Tibial artery (tissue), 4 donors: ENCODE results near the gene ADAT2.
"Not testable (repeated sequence)": the region's sequence is repeated elsewhere in the genome, so short reads cannot be mapped to it uniquely, and the experiment has no call there.

Experiments
- DNase-seq, 2 donors: peaks; one replicate each; pipeline ENCODE4 v3.0.0-alpha.2; 2019
- H3K27ac ChIP-seq, 2 donors: fragments of 200-600 bp; sonication (generic) in 1 of 2; 1 replicate in 1 of 2; 2 replicates in 1 of 2; pipeline ENCODE4 v1.5.1; 2018 to 2019; ENCODE audit warnings: mild to moderate bottlenecking in 1 of 2
- H3K27me3 ChIP-seq, 2 donors: fragments of 200-600 bp; sonication (generic) in 1 of 2; one replicate each; pipeline versions ENCODE4 v1.5.1 to v1.6.0; 2016 to 2019
- H3K36me3 ChIP-seq, 3 donors: fragments of 200-600 bp; sonication (generic) in 2 of 3; one replicate each; pipeline ENCODE4 v1.5.1; 2016 to 2019; ENCODE audit warnings: mild to moderate bottlenecking in 2 of 3
- H3K4me1 ChIP-seq, 4 donors: fragments of 200-600 bp; sonication (generic) in 2 of 4; 1 replicate in 3 of 4; 2 replicates in 1 of 4; pipeline ENCODE4 v1.5.1; 2016 to 2019
- H3K4me3 ChIP-seq, 2 donors: fragments of 200-600 bp; sonication (generic) in 1 of 2; 1 replicate in 1 of 2; 2 replicates in 1 of 2; pipeline ENCODE4 v1.5.1; 2018 to 2019; ENCODE audit warnings: mild to moderate bottlenecking in 2 of 2
- H3K9me3 ChIP-seq, 3 donors: fragments of 200-600 bp; sonication (generic) in 1 of 3; one replicate each; pipeline ENCODE4 v1.5.1; 2016 to 2019
- intact Hi-C: fragments of 100-400 bp; cut with DNase I; formaldehyde crosslinking; loops from one replicate; pipeline ENCODE4 v1.15.0; 2023; ENCODE audit warnings: low total_unique reads
- TF ChIP-seq, protein P1 (sequence below), 2 experiments: fragments of 200-600 bp in 1 of 2; fragments of 450-650 bp in 1 of 2; IDR thresholded peaks; one replicate each; pipeline ENCODE4 v1.5.1; 2017 to 2019; ENCODE audit warnings: antibody characterized with exemption in 2 of 2, mild to moderate bottlenecking in 1 of 2, moderate library complexity in 1 of 2

Gene ADAT2

DNA sequence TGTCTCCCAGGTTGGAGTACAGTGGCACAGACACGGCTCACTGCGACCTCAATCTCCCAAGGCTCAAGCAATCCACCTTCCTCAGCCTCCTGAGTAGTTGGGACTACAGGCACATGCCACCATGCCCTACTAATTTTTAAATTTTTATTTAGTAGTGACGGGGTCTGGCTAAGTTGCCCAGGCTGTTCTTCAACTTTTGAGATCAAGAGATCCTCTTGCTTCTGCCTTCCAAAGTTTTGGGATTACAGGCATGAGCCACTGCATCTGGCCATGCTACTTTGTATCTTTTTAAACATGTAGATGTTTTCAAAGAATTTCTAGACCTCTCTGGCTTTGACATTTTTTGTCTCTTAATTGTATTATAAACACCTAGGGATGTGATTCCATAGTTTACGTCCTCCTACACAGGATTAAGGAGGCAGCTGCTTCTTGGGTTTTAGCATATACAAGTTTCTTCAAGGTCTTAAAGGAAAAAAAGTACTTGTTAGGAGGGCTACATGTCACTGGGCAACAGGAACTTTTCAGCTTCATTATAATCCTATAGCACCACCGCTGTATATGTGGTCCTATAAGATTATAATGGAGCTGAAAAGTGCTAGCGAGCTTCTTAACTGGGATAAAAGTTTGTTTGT lies 1.3 kb downstream of the ADAT2 start:
- peaks cover 0 to 29% (median 12%) of the 10 kb centered on the region in 4 donors for H3K4me1 ChIP-seq
- TF ChIP-seq, protein P1, sequence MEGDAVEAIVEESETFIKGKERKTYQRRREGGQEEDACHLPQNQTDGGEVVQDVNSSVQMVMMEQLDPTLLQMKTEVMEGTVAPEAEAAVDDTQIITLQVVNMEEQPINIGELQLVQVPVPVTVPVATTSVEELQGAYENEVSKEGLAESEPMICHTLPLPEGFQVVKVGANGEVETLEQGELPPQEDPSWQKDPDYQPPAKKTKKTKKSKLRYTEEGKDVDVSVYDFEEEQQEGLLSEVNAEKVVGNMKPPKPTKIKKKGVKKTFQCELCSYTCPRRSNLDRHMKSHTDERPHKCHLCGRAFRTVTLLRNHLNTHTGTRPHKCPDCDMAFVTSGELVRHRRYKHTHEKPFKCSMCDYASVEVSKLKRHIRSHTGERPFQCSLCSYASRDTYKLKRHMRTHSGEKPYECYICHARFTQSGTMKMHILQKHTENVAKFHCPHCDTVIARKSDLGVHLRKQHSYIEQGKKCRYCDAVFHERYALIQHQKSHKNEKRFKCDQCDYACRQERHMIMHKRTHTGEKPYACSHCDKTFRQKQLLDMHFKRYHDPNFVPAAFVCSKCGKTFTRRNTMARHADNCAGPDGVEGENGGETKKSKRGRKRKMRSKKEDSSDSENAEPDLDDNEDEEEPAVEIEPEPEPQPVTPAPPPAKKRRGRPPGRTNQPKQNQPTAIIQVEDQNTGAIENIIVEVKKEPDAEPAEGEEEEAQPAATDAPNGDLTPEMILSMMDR (IDR thresholded peaks at IDR 0.05), result no peak
- no peaks in the 10 kb centered on the region for H3K9me3 ChIP-seq
- peak overlapping the region in 1 of 2 donors; percentile 72 for H3K27ac ChIP-seq
- H3K36me3 ChIP-seq, result no peaks in the 10 kb centered on the region
- no peak for DNase-seq
- intact Hi-C loops, result no loop called here
- peak overlapping the region; percentile 64 to 68 for H3K4me3 ChIP-seq
- H3K27me3 ChIP-seq, result no peaks in the 10 kb centered on the region

DNA sequence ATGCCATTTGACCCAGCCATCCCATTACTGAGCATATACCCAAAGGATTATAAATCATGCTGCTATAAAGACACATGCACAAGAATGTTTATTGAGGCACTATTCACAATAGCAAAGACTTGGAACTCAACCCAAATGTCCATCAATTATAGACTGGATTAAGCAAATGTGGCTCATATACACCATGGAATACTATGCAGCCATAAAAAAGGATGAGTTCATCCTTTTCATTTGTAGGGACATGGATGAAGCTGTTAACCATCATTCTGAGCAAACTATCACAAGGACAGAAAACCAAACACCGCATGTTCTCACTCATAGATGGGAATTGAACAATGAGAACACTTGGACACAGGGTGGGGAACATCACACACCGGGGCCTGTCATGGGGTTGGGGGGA lies 2.6 kb downstream of the ADAT2 start:
- DNase-seq, intact Hi-C loops, H3K36me3 ChIP-seq, H3K9me3 ChIP-seq, H3K4me3 ChIP-seq, H3K27me3 ChIP-seq, H3K27ac ChIP-seq: not testable (repeated sequence)
- H3K4me1 ChIP-seq, result peaks cover 0 to 28% (median 12%) of the 10 kb centered on the region in 4 donors

DNA sequence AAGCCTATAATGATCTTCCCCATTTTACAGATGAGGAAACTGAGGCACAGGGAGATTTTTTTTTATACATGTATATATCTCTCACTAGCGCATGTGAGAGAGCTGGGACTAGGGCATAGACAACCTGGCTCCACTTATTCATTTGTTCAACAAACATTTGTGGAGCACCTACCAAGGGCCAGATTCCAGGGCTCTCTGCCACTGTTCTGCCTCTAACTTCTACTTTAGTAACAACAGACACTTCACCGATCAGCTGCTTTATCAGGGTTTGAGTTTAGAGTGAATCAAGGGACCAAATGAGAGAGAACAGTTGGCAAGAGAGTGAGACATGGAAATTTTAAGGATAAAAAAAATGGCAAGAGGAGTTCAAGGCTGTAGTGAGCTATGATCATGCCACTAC lies 7.4 kb downstream of the ADAT2 start:
- no peaks in the 10 kb centered on the region for H3K27me3 ChIP-seq
- intact Hi-C loops, result no loop called here
- no peak overlapping the region for H3K4me3 ChIP-seq
- DNase-seq, result no peak
- H3K27ac ChIP-seq, result no peak overlapping the region
- H3K36me3 ChIP-seq, result no peaks in the 10 kb centered on the region
- no peaks in the 10 kb centered on the region for H3K4me1 ChIP-seq
- no peaks in the 10 kb centered on the region for H3K9me3 ChIP-seq
- TF ChIP-seq, protein P1 (IDR thresholded peaks at IDR 0.05), result no peak

DNA sequence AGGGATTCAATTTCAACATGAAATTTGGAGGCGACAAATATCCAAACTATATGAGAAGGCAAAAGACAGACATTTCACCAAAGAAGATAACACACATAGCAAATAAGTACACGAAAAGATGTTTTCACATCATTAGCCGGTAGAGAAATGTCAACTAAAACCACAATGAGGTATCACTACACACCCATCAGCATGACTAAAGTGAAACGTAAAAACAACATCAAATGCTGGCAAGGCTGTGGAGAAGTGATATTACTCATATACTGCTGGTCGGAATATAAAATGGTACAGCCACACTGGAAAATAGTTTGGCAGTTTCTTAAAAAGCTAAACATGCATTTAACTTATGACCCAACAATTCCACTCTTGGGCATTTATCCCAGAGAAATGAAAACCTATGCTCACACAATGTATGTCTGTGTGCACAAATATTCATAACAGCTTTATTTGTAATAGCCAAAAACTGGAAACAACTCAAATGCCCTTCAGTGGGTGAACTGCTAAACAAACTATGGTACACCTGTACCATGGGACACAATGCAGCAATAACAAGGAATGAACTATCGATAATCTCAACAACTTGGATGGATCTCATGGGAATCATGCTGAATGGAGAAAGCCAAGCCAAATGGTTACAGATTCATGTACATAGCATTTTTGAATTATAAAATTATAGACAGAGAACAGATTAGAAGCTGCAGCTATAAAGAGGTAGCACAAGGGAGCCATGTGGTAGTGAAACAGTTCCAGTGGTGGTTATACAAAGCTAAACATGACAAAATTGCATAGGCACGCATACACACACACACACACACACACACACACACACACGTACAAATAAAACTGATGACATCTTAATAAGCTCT lies 8.6 kb downstream of the ADAT2 start:
- Histone ChIP-seq H3K4me1 (no peaks in the 10 kb centered on the region), H3K4me3 (no peak overlapping the region), H3K27me3 (no peaks in the 10 kb centered on the region), H3K36me3 (peaks cover 0 to 4% (median 0%) of the 10 kb centered on the region in 3 donors), H3K9me3 (no peaks in the 10 kb centered on the region), H3K27ac (no peak overlapping the region)
- intact Hi-C loops, result no loop called here
- no peak for DNase-seq
- TF ChIP-seq, protein P1 (IDR thresholded peaks at IDR 0.05), result no peak

DNA sequence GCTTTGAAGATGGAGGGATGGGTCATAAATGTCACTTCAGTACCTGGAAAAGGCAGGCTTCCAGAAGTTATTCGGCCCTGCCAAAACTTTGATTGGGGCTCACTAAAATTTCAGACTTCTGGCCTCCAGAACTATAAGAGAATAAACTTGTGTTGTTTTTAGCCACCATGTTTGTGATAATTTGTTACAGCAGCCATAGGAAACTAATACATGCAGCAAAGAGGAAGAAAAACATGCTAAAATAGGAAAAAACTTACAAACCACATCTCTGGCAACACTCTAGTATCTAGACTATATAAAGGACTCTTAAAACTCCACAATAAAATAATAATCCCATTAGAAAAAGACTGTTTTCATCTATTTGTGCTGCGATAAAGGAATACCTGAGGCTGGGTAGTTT lies 9.5 kb downstream of the ADAT2 start:
- no peak for DNase-seq
- intact Hi-C loops, result no loop called here
- Histone ChIP-seq H3K9me3 (no peaks in the 10 kb centered on the region), H3K4me3 (no peak overlapping the region), H3K27me3 (no peaks in the 10 kb centered on the region), H3K27ac (no peak overlapping the region), H3K4me1 (no peaks in the 10 kb centered on the region), H3K36me3 (peaks cover 0 to 5% (median 4%) of the 10 kb centered on the region in 3 donors)
- TF ChIP-seq, protein P1 (IDR thresholded peaks at IDR 0.05), result no peak

DNA sequence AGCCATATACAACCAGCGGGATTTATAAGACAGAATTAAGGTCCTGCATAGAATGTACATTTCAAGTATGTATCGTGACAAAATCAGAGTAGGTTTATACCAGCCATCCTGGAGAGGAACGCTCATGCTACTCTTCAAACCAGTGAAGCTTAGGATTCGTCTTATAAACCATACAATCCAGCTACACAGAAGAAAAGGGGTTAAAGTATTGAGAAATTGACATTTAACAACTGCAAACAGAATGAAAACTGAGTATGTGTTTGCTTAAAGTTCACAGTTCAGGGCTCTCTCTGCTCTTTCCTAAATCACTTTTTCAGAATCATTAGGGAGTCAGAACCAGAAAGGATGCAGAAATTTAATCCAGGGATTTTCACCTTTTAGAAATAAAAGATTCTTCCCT lies 17.9 kb downstream of the ADAT2 start:
- Histone ChIP-seq H3K4me3 (no peak overlapping the region), H3K36me3 (peaks cover 0 to 5% (median under 1%) of the 10 kb centered on the region in 3 donors), H3K4me1 (no peaks in the 10 kb centered on the region), H3K27me3 (no peaks in the 10 kb centered on the region), H3K9me3 (no peaks in the 10 kb centered on the region), H3K27ac (no peak overlapping the region)
- intact Hi-C loops, result no loop called here
- no peak for DNase-seq
- TF ChIP-seq, protein P1 (IDR thresholded peaks at IDR 0.05), result no peak
